ENCODE results near the gene GRIN2A.
A peak's percentile ranks its signal among the peaks of the same experiment; 100 is the strongest.

GRIN2A gene

DNA sequence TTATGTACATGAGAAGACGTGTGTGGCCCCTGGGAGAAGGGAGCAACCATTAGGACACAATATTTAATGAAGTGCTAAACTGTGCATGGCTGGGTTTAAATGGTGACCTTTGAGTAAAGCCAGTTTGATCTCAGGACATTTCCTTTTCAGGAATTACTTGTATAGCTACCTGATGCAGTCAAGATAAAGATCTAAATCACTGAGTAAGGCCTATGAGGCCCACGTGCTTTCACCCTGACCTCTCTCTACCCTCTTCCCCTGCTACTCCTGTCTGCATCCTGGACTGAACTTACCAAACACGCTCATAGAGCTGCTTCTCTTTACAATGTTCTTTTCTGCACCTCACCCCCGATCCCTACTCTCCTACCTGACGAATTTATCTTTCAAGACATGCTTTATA is 98.9 kb downstream of the GRIN2A start:
- no peak for DNase-seq

DNA sequence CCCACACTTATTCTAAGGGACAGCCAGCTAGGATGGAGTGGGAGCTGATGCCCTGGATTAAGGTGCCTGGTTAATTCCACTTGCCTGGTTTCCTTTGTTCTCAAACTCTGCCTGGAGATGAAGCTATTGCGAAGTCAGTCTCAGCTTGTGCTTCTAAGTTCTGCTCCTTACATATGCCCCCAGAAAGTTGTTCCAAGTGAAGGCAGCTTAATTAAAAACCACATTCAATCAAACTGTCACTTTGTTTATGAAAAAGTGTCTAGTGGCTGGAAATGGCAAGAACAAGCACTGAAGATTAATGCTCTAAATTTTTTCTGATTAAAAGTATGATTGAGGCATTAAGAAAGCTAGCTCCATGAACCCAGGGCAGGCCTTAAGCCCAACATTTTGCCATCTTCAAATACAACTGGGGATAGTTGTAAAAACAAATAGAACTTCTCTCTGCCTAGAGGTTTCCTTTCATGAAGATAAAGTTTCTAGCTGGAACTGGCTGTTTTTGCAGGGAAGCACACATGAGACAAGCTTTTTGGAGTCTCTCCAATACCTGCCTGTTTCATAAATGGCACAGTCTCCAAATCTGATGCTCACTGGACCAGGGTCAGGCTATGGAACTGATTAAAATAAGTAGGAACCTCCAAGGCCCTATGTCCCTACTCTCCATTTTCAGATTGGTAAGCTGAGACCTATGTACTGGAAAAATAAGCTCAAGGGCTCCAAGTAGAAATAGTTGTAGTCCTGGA is 100.9 kb downstream of the GRIN2A start:
- DNase-seq = no peak

DNA sequence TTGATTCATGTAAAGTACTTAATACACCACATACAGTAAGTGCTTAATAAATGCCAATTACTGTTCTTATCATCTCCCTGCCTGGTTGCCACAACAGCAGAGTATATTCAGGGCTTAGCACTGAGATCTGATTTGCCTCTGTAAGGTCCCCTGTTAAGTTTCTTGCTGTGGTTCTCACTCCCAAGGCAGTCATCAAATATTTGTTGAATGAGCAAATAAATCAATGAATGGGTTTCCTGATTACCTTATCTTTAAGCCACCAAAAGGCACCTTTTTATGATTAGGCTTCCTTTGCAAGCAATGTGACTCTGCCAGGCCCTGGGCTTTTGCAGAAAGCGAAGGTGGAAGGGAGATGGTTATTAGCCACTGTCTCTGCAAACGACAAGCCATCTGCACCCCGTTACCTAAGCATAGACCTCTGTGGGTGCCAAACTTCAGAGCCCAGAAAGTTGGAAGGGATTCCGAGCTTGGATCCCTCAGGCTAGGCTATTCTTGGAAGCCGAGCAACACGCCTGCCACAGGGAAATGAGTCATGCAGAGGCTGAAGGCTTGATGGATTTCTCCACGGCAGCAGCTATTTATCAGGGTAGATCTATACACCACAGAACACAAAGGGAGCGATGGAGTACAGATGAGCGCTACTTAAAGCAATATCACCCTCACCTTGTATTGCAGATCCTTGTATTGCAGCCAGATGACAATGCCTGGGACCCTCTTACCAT is 102.0 kb downstream of the GRIN2A start:
- peak; percentile 95 for DNase-seq

DNA sequence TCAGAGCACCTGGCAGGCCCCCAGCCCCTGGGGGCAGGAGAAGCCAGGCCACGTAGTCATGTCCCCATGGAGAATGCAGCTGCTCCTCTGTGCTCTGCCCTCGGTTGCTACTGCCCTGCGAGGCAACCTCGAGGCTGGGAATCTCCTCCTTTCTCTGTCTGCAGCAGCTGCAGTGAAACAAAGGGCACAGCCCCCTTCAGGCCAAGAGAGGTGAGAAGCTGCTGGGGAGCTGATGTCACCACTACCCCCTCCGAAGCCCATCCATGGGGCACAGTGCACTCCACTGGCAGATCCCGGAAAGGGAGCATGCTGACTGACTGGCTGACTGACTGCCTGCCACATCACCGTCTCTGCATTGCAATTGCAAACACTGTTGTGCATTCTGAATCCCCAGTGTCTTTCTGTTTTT is 103.7 kb downstream of the GRIN2A start:
- no peak for DNase-seq

DNA sequence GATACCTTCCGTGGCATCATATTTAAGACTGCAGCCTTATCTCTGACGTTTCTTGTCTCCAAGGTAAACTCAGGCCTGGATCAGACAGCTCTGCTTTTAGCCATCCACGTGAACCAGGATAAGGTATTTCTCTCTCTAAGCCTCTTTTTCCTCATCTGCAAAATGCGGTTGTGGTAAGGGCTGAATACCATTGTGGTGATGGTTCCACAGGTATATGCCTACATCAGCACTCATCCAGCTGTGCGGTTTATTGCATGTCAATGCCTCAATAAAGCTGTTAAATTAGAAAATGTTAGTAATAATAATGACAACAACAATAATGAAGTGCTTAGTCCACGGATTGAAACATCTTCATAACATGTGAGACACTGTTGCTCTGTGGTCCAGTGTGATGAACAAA is 104.4 kb downstream of the GRIN2A start:
- no peak for DNase-seq

DNA sequence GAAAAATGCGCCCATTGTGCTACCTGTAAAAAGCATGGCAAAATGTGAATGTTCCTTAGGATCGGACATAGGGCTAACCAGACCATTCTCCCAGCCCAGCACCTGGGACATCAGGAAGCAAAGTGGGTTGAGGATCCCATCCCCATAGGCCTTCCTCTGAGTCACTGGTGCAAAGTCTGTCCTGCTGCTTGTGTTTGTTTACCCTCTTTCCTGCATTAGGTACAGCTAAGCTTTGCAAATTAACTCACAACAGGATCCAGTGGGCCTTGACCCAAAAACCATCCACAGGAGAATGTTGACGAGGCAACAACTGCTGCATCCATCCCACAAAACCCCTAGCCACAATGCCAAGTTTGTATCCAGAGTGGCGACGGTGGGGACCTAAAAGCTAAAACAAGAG is 106.2 kb downstream of the GRIN2A start:
- no peak for DNase-seq

DNA sequence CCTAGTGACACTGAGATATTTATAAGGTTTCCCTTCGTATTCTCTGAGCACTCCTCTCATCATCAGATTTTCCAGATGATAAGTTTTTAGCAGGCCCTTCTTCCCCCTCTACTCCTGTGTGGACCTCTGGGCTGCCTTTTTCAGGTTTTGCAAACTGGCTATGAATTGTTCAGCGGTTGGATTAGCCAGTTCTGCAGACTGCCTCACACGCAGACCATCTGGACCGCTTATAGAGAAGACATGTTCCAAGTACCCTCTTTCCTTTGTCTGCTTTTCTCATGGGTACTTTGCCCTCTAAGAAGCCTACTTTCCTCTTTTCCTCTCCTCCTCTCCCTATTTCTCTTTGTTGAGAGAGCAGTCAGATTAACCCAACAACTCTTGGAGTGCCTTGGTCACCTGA is 111.6 kb downstream of the GRIN2A start:
- no peak for DNase-seq

DNA sequence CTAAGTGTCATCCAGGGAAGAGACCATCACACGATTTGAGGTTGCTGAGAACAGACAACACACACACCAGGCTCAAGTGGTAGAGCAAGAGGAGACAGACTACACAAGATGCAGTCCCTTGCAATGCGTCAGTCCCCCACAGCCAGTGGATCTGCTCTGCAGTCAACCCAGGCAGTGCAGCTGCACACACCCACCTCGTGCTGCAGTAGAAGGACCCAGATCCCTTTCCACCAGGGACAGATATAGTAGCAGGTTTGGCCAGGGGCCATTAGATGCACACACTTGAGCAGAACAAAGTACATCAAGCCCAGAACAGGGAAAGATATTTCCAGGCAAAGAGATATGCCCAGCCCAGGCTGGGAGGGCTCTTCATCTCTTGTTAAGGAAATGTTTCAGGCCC is 112.9 kb downstream of the GRIN2A start:
- DNase-seq = no peak

DNA sequence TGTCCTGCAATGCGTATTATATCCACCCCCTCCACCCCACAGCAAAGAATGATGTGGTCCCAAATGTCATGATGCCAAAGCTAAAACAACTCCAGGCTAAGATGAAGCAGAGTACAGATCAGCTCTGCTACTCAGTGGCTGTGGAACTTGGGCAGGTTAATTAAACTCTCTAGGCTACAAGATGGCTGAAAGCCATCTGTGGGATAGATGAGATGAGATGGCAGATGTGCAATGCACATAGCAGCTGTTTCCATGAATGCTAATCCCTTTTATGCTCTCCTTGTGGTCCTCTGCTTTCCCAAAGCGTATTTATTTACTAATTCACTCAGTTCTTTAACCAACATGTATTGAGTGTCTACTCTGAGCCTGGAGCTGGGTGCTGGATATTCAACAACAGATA is 114.4 kb downstream of the GRIN2A start:
- DNase-seq = no peak

DNA sequence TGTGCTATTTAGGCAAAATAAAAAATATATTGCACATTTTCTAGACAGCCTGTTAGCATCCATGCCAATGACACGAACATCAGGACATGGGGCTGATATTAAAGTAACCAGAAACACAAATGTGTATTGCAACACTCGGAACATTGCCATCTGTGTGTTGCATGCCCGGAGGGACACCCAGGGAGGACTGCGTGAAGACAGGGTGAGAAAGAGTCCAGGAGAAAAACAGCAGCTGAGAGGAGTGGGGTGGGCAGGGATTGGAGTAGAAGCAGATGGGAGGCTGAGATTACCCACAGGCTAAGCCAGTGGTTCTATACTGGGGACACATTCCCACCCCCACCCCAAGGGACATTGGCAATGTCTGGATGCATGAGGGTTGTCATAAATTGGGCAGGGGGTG is 114.8 kb downstream of the GRIN2A start:
- DNase-seq = no peak

DNA sequence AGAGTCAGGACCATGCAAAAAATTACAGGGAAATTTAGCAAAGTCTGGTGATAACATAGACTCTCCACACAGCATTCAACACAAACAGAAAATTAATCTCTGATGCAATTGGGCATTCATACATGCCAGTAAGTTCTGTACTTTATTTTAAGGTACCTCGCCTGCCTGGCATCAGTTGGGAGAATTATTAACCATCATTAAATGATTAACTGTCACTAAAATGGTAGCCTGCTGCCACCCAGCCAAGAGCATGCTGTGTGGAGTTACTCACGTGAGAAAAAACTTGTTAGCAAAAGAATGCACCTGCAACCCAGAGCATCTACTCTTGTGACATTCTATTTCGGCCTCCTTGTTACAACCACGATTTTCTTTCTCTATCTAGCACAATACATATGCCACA is 117.2 kb downstream of the GRIN2A start:
- no peak for DNase-seq

DNA sequence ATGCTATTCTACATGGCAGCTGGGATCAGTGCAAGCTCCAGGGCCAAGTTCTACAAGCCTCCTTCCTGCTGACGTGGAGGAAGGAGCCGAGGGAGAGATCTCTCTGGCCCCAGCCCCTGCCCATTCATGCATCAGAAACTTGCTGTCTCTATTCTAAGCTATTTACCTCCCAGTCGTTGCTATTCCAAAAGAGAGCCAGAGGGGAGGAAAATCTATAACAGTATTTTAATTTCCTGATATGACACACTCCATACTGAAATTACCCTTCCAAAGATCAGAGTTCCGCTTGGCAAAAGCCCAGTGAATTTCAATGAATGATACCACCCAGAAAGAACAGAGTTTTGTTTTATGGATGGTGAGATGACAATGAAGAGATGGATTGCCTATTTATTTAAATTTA is 133.4 kb downstream of the GRIN2A start:
- DNase-seq = no peak

DNA sequence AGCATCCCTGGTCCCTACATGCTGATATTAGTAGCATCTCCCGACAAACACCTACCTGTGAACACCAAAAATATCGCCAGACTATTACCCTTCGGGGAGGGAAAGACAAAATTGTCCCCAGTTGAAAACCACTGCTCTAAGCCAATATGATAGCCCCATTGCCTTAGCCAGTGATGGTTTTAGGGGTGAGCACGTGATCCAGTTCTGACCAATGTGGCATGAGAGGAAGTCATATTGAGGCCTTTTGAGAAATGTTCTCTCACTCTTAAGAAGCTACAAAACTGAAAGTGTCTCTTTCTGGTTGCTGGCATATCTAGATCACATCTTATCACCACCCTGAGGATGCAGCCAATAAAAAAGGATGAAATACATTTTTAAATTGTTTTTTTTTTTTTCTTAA is 136.3 kb downstream of the GRIN2A start:
- no peak for DNase-seq

DNA sequence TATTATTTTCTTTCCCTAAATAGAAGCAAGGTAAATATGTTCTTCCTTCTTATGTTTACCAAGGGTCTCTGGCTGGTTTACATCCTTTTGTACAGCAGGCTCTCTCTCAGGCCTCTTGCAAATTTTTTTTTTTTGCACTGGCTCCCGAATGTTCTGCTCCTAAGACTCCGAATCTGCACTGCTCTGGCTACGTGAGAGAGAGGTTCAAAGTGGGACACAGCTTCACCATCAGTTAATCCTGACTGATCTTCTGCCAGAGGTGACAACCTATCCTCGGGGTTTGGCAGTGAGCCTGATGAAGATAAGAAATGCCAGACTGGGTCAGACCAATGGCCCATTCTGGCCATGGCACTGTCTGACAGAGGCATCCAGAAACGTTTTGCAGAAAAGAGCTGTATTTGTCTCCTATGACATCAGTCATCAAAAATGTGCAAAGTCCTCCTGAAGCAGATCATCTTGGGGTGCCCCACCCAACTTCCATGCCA is 136.9 kb downstream of the GRIN2A start:
- DNase-seq = no peak

DNA sequence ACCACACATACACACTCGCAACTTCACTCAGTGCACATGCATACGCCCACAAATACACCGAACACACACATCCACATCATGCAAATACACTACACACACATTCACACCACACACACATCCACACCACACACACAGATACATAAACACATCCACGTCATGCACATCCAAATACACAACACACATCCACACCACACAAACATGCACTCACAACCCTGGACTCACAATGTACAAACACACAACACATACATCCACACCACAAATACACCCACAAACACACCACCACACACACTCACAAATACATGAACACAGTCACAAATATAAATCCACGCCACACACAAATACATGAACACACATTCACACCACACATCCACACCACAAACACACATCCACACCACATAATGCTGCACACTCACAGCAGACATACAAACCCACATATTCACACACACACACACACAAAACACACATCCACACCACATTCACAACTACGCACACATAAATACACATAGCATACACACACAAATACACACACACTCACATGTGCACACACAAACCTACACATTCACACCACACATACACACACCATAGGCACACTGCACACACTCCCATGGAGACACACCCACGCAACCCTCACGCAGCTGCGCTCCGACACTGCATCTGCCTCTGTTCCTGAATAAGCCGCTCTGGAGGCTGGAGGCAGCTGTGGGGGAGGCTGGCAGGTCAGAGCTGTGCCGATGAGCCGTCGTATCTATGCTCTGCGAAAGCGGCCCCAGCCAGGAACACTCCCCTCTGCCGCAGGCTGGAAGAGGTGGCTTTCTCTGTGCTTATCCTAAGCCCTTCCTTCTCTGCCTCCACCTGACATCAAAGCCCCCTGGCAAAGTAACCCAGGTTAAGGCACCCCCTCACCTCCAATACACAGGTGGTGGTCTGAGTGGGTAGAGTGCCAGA is 141.8 kb downstream of the GRIN2A start:
- DNase-seq = no peak

DNA sequence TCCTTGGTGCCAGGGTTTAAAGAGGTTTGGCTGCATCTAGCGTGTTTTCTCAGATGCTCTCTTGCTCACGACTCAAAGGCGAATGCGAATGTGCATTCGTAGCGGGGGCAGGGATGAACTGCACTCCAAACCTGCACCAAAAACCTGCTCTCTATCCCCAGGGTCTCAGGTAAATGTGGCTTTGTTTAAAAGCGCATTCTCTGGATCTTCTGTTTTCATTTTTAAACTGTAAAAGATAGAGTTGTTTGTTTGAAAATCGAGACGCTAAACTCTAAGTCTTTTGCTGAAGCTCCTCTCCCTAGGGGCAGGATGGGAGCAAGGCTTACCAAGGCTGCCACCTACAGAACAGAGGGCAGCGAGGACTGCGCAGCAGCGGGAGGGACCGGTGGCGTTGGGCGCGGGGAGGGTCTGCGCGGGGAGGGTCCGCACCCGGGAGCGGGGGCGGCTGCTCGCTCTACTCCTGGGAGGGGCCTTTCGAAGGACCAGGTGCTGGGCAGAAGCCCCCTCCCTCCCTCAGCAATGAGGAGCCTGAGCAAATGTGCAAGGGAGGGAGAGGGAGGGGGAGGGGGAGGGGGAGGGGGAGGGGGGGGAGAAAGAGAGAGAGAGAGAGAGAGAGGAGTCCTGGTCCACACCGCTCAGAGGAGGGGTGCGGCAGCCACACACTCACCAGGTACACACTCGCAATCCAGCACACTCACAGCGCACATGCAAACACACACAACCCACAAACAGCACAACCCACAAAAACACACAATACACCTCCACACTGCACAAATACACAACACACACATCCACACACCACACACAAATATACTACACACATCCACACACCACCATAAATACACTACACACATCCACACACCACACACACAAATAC is 142.8 kb downstream of the GRIN2A start:
- peak; percentile 48 for DNase-seq

DNA sequence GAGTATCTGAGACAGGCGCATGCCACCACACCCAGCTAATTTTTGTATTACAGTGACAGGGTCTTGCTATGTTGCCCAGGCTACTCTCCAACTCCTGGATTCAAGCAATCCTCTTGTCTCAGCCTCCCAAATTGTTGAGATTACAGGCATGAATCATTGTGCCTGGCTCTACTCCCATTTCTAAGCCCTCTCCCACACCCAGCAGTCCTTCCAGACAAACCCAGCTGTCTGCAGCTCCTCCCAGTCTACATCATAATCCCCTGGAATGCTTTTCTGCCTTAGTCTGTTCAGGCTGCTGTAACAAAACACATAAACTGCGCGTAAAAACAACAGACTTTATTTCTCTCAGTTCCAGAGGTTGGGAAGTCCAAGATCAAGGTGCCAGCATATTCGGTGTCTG is 144.5 kb downstream of the GRIN2A start:
- peak; percentile 52 for DNase-seq

DNA sequence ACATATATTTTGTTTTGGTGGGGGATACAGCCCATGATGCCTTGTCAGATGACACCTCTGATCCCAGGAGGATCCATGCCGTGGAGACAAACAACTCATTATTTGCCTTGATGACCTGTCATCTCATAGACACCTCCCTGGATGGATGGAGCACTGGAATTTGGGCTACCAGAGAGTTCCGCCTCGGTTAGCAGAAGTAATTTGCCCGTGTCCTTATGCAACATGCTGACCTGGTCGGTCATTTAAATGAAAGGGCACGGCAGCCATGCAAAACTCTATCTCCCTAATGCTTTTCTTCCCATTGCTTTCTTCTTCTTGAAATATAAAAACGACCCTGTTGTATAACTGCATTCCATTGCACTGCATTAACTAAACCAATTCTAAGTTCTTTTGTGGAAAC is 145.3 kb downstream of the GRIN2A start:
- DNase-seq = no peak

DNA sequence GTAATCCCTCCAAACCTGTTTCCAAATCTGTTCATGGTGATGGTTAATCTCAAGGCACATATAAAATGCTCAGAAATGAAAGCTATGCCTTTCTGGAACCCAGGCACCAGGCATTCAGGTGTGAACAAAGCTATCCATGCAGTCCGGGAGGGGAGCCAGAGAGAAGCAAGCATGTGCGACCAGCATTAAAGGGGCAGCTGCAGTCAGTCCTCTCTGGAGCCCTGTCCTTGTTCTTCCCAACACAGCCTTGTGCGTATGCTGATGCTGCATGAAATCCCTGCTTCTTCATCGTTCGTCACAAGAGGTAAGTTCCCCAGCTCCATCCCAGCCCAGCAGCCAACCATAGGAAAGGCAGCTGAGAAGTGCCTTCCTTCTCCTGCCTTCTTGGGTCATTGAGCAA is 148.7 kb downstream of the GRIN2A start:
- DNase-seq = no peak

DNA sequence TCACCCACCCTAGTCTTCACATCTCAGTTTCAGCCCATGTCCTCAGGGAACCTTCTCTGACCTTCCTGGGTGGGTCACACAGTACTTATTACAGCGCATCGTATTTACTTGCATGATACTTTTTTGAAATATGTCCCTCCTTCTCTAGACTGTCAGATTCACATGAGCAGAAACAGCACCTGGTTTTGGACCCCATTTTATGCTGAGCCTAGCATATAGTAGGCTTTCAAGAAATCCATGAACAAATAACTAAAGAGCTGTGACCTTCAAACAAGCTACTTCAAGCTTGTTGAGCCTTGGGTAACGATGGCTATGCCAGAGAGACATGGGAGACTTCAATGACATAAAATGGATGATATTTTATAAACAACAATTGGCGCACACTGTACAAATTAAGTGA is 150.3 kb downstream of the GRIN2A start:
- no peak for DNase-seq

DNA sequence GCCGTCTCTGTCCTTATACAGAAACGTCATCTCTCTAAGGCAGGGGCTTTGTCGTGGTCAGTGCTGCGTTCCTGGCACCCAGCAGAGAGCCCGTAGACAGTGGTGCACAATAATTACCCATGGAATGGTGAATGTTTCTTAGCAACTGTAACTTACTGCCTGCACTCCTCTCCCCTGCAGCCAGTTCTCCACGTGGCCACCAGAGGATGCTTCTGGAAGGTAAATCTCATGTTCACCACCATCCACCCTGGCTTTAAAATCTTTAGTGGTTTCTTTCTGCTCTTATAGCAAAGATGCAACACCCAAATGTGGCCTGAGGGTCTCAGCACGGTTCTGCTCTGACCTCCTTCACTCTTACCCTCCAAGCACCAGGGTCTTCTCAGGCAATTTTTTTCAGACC is 150.8 kb downstream of the GRIN2A start:
- DNase-seq = no peak

DNA sequence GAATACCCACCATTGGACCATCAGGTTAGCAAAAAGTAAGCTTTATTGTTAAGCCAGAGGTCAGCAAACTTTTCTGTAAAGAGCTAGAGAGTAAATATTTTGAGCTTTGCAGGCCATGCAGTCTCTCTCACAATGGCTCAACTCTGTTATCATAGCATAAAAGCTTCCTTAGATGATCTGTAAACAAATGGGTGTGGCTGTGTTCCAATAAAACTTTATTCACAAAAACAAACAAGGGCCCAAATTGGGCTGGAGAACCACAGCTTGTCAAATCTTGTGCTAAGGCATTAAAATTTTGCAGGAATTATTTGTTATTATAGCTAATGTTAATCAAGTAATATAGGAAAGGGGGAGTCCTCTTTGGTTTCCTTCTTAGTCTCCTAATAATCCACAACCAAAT is 153.6 kb downstream of the GRIN2A start:
- no peak for DNase-seq

All from EL (cell line).